Measurements from ENCODE around the gene P2RY8.

- TF ChIP-seq, protein P1, sequence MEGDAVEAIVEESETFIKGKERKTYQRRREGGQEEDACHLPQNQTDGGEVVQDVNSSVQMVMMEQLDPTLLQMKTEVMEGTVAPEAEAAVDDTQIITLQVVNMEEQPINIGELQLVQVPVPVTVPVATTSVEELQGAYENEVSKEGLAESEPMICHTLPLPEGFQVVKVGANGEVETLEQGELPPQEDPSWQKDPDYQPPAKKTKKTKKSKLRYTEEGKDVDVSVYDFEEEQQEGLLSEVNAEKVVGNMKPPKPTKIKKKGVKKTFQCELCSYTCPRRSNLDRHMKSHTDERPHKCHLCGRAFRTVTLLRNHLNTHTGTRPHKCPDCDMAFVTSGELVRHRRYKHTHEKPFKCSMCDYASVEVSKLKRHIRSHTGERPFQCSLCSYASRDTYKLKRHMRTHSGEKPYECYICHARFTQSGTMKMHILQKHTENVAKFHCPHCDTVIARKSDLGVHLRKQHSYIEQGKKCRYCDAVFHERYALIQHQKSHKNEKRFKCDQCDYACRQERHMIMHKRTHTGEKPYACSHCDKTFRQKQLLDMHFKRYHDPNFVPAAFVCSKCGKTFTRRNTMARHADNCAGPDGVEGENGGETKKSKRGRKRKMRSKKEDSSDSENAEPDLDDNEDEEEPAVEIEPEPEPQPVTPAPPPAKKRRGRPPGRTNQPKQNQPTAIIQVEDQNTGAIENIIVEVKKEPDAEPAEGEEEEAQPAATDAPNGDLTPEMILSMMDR (conservative IDR thresholded peaks at IDR 0.05; ENCODE audit: low read depth, low read length) = no peak
- no peak for TF ChIP-seq EZH2 (IDR thresholded peaks at IDR 0.05; ENCODE audit: borderline replicate concordance, low read depth, low read length, poor library complexity, severe bottlenecking)
These were observed 114.9 kb downstream of the P2RY8 start for GRCh38 chrX:1422135-1422465.

Measured in A673 (cell line).